Activated naive CD8-positive, alpha-beta T cell treated with anti-CD3 and anti-CD28 coated beads for 36 hours (primary cell): ENCODE measurements around the gene ST3GAL3. TPM values are rescaled to one million over a fixed set of nuclear protein-coding genes. Genes with fewer than 3 reads are reported as not detected.

Experiments
- DNase-seq: peaks from one replicate; pipeline ENCODE4 v3.0.0; 2021
- H3K27ac Mint-ChIP-seq: one replicate; pipeline ENCODE4 v1.8.0; 2022; ENCODE audit warnings: mild to moderate bottlenecking, moderate library complexity, mixed read lengths
- H3K27me3 Mint-ChIP-seq: one replicate; pipeline ENCODE4 v1.8.0; 2022; ENCODE audit warnings: mild to moderate bottlenecking, mixed read lengths
- H3K36me3 Mint-ChIP-seq: one replicate; pipeline ENCODE4 v1.8.0; 2021; ENCODE audit warnings: mild to moderate bottlenecking, mixed read lengths
- H3K4me1 Mint-ChIP-seq: one replicate; pipeline ENCODE4 v1.8.0; 2021; ENCODE audit warnings: mixed read lengths
- H3K4me3 Mint-ChIP-seq: one replicate; pipeline ENCODE4 v1.8.0; 2022; ENCODE audit warnings: mild to moderate bottlenecking, moderate library complexity, mixed read lengths
- H3K9me3 Mint-ChIP-seq: one replicate; pipeline ENCODE4 v1.8.0; 2022; ENCODE audit warnings: mixed read lengths
- total RNA-seq, 2 experiments: library from RNA; stranded (reverse); gene quantifications; one replicate each; pipeline ENCODE4 v1.2.3, GENCODE V29; 2021

Gene ST3GAL3
- total RNA-seq, 2 experiments from 2014 or later, result 9.7 to 11.1 TPM

DNA sequence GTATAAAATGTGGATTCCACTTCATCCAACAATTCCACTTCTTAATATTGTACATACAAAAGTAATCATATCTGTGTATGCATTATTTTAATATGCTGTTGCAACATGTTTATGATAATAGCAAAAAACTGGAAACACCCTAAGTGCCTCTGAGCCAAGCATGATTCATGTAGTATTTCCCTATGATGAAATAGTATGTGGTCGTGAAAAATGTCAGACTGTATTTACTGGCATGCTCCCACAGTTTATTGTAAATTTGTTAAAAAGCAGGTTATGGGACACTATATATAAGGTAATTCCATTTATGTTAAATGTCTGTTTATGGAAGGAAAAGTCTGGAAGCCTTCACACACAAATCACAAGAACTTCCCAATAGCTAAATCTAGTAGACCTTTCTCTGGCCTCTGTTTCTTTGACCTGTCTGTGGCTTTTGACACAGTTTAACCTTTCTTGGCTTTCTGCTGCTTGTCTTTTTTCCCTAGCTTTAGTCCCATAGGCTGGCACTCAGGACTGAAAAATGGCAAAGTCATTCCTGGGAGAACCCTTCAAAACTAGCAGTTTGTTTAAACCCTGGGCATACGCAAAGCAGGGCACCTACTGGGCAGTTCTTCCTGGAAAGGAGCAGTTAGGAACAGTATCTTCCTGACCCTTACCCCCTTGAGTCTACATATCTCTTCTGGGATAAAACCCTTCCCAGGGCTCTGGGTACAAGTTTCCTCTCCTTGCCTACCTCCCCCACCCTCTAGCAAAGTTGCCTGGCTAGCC lies 160.8 kb downstream of the ST3GAL3 start:
- Mint-ChIP-seq H3K4me3 (no peak overlapping the region), H3K27me3 (no peaks in the 10 kb centered on the region), H3K27ac (peak overlapping the region; percentile 47), H3K36me3 (no peaks in the 10 kb centered on the region), H3K4me1 (peaks cover 16% of the 10 kb centered on the region), H3K9me3 (no peaks in the 10 kb centered on the region)
- DNase-seq, result no peak

DNA sequence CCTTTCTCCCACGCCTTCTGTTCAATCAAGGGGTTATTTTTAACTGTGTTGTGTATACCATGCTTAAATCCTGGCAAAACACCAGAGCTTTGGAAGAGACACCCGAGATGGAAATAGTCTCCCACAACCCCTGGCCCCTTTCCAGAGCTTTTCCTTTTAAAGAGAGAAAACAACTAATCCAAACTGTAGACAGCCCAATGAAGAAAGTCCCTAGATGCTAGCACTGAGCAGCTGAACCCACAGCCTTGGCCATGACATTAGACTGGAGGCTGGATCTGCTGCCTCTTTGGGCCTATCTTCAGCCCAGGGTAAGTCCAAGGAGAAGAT lies 161.4 kb downstream of the ST3GAL3 start:
- no peak for DNase-seq
- Mint-ChIP-seq H3K27ac (no peak overlapping the region), H3K4me3 (no peak overlapping the region), H3K27me3 (no peaks in the 10 kb centered on the region), H3K36me3 (no peaks in the 10 kb centered on the region), H3K4me1 (peaks cover 16% of the 10 kb centered on the region), H3K9me3 (no peaks in the 10 kb centered on the region)

DNA sequence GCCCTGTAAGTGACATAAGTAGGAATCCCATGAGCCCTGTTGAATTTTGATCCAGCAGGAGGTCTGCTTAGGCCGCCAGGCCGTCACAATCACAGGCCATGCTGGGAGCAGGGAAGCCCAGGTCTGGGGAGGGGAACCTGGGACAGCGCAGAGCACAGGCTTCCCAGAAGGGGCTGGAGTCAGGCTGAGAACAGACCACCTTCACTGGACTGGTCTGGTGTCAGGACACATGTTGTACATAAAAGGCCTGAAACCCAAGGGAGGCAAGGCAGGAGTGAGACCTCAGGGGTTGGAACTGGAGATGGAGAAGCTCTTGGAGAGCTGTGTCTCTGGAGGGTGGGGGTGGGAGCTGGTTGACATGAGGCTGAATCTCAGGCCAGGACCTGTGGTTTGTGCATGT lies 163.0 kb downstream of the ST3GAL3 start:
- Mint-ChIP-seq H3K4me3 (no peak overlapping the region), H3K27me3 (no peaks in the 10 kb centered on the region), H3K9me3 (no peaks in the 10 kb centered on the region)

DNA sequence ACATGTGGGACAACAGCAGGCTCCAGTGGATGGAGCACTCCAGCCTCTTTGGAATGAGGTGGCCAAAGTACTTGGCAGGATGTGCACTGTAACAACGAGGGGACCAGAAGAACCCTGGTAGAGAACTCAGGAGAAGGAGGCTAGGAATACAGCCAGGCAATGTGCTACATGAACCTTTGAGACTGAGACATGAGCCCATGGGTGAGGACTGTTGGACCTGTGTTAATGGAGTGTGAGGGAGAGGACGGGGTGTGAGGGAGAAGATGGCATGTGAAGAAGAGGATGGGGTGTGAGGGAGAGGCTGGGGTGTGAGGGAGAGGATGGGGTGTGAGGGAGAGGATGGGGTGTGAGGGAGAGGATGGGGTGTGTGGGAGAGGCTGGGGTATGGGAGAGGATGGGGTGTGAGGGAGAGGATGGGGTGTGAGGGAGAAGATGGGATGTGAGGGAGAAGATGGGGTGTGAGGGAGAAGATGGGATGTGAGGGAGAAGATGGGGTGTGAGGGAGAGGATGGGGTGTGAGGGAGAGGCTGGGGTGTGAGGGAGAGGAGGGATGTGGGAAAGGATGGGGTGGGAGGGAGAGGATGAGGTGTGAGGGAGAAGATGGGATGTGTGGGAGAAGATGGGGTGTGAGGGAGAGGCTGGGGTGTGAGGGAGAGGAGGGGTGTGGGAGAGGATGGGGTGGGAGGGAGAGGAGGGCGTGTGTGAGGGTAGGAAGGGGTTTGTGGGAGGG lies 164.0 kb downstream of the ST3GAL3 start:
- Mint-ChIP-seq H3K4me1 (peaks cover 2% of the 10 kb centered on the region), H3K36me3 (no peaks in the 10 kb centered on the region), H3K27me3 (no peaks in the 10 kb centered on the region), H3K9me3 (no peaks in the 10 kb centered on the region), H3K4me3 (no peak overlapping the region), H3K27ac (no peak overlapping the region)
- DNase-seq, result no peak

More for the DNA sequence above, 163.0 kb downstream of the ST3GAL3 start:
- H3K4me1 Mint-ChIP-seq, result peaks cover 9% of the 10 kb centered on the region
- no peaks in the 10 kb centered on the region for H3K36me3 Mint-ChIP-seq
- H3K27ac Mint-ChIP-seq, result no peak overlapping the region
- DNase-seq, result no peak

DNA sequence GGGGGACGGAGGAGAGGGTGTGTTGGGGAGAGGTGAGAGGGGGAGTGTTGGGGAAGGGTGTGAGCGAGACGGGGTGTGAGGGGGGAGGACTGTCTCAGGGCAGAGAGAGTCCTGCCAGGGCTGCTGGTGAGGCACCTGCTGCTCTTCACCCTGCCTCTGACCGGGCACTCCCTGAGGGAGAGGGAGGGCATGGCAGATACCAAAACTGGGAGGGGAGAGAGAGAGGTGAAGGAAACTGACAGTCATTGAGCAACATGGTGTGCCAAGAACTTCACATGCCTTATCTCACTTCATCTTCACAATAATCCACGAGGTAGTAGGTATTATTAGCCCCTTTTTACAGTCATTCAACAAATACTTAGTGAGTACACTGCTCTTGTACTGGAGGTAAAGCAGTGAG lies 164.9 kb downstream of the ST3GAL3 start:
- Mint-ChIP-seq H3K36me3 (no peaks in the 10 kb centered on the region), H3K4me3 (no peak overlapping the region), H3K27me3 (no peaks in the 10 kb centered on the region), H3K27ac (no peak overlapping the region), H3K9me3 (no peaks in the 10 kb centered on the region), H3K4me1 (peaks cover 2% of the 10 kb centered on the region)
- DNase-seq, result no peak

DNA sequence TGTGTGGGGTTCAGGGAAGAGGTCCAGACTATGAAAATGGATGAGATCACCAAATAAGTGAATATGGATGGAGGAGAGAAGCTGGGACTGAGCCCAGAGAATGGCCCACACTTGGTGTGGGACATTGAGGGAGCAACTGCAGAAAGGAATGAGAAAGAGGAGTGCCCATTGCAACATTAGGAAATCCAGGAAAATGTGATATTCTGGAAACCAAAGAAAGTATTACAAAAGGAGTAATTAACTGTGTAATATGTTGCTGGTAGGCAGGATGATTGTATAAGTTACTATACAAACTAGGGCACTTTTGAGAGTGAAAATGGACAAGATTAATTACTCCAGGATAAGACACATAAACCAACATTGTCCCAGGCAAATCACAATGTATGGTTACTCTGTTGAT lies 166.5 kb downstream of the ST3GAL3 start:
- no peak for DNase-seq
- H3K27ac Mint-ChIP-seq, result no peak overlapping the region
- H3K9me3 Mint-ChIP-seq, result no peaks in the 10 kb centered on the region
- H3K4me1 Mint-ChIP-seq, result no peaks in the 10 kb centered on the region
- H3K4me3 Mint-ChIP-seq, result no peak overlapping the region
- no peaks in the 10 kb centered on the region for H3K27me3 Mint-ChIP-seq
- H3K36me3 Mint-ChIP-seq, result no peaks in the 10 kb centered on the region

DNA sequence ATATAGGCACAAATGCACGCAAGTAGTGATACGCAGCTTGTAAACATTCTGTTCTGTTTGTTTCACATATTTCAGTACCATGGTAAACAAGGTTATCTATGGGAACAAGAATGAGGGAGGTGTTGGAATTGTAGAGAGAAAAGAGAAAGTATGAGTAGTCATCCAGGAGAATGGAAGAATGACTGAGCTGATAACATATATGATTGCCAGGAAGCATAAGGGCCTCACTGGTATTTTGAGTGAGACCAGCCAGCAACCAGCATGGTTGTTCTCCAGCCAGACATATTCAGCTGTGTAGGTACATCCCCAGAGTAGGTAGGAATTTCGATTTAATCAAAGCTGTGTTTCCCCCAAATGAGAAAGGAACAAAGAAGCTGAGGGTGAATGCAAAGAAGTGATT lies 167.4 kb downstream of the ST3GAL3 start:
- H3K36me3 Mint-ChIP-seq, result no peaks in the 10 kb centered on the region
- DNase-seq, result no peak
- no peaks in the 10 kb centered on the region for H3K27me3 Mint-ChIP-seq
- H3K4me3 Mint-ChIP-seq, result no peak overlapping the region
- H3K9me3 Mint-ChIP-seq, result no peaks in the 10 kb centered on the region
- no peaks in the 10 kb centered on the region for H3K4me1 Mint-ChIP-seq
- no peak overlapping the region for H3K27ac Mint-ChIP-seq

DNA sequence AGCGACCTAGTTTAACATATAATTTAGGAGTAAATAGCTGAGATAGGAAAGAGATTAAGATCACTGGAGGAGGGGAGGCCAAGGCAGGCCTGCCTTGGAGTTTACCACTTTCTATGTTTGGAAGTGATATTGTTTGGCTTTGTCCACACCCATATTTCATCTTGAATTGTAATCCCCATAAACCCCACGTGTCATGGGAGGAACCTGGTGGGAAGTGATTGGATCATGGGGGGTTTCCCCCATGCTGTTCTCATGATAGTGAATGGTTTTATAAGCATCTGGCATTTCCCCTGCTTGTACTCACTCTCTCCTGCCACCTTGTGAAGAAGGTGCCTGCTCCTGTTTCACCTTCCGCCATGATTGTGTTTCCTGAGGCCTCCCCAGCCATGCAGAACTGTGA lies 168.0 kb downstream of the ST3GAL3 start:
- H3K27ac Mint-ChIP-seq, result no peak overlapping the region
- no peaks in the 10 kb centered on the region for H3K27me3 Mint-ChIP-seq
- H3K36me3 Mint-ChIP-seq, result no peaks in the 10 kb centered on the region
- no peaks in the 10 kb centered on the region for H3K4me1 Mint-ChIP-seq
- H3K4me3 Mint-ChIP-seq, result no peak overlapping the region
- DNase-seq, result no peak
- no peaks in the 10 kb centered on the region for H3K9me3 Mint-ChIP-seq

DNA sequence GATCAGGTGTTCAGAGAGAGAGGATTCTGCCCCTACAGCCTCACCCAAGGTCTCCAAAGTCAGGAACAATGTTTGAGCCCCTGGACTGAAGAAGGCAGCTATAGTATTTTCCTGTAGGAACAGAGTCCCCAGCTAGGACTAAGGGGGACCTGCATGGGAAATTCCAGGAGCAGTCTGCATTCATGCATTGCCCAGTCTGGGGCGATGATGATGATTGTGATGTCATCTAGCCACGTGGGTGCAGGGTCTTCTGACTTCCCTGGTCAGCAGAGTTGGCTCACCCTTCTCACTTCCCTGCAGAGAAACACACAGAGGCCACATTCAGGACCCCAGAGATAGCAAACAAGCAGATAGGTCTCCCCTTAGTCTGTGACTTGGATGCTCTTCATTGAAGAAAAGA lies 169.8 kb downstream of the ST3GAL3 start:
- no peaks in the 10 kb centered on the region for H3K9me3 Mint-ChIP-seq
- H3K27me3 Mint-ChIP-seq, result no peaks in the 10 kb centered on the region
- no peak for DNase-seq
- no peak overlapping the region for H3K27ac Mint-ChIP-seq
- no peak overlapping the region for H3K4me3 Mint-ChIP-seq
- H3K4me1 Mint-ChIP-seq, result no peaks in the 10 kb centered on the region
- no peaks in the 10 kb centered on the region for H3K36me3 Mint-ChIP-seq

DNA sequence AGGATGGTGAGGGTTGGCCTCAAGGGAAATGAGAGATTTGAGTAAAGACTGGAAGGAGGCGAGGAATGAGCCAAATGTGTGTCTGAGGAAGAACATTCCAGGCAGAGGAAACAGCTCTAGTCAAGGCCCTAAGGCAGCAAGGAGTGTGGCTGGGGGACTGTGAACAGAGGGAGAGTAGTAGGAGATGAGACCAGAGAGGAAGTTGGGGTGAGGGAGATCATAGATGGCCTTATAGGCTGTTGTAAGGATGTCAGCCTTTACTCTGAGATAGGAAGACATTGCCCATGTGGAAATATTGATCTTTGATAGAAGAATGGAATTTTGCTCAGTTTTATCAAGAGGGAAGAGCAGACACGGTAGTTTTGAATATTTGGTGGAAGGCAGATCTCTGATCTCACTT lies 171.1 kb downstream of the ST3GAL3 start:
- no peak for DNase-seq
- H3K4me1 Mint-ChIP-seq, result no peaks in the 10 kb centered on the region
- no peaks in the 10 kb centered on the region for H3K36me3 Mint-ChIP-seq
- H3K9me3 Mint-ChIP-seq, result no peaks in the 10 kb centered on the region
- no peak overlapping the region for H3K4me3 Mint-ChIP-seq
- no peaks in the 10 kb centered on the region for H3K27me3 Mint-ChIP-seq
- no peak overlapping the region for H3K27ac Mint-ChIP-seq

DNA sequence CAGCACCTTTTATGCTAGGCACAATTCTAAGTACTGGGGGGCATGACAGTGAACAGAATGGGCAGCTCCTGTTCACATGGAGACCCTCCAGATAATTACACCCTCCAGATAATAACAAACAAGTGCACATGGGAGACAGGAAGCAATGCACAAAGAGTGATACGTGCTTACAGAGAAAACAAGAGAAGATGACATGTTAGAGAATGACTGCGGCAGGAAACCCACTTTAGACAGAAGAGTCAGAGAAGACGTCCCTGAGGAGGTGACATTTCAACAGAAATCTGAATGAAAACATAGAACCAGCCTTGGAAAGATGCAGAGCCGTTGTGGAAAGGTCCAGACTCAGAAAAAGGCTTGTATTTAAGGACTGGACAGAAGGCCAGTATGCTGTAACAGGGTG lies 171.5 kb downstream of the ST3GAL3 start:
- H3K9me3 Mint-ChIP-seq, result no peaks in the 10 kb centered on the region

DNA sequence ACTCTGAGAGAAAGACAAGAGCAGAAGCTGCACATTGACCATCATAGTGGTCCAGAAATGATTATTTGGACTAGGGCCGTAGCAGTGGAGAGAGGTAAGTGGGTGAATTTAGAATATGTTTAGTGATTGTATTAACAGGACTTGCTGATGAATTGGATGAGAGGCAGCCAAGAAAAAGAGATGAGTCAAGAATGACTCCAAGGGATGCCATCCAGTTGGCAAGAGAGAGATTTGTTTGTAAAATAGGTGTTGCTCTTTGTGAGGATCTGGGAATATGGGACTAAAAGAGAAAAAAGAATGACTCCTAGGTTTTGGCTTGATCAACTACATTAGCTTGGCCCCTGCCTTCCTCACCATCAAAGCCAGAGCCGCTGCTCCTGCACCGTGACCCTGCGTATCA lies 172.1 kb downstream of the ST3GAL3 start:
- H3K9me3 Mint-ChIP-seq, result no peaks in the 10 kb centered on the region
- H3K4me3 Mint-ChIP-seq, result no peak overlapping the region
- no peak for DNase-seq
- no peak overlapping the region for H3K27ac Mint-ChIP-seq
- H3K36me3 Mint-ChIP-seq, result no peaks in the 10 kb centered on the region
- H3K27me3 Mint-ChIP-seq, result no peaks in the 10 kb centered on the region
- no peaks in the 10 kb centered on the region for H3K4me1 Mint-ChIP-seq

More for the DNA sequence above, 171.5 kb downstream of the ST3GAL3 start:
- no peak for DNase-seq
- Mint-ChIP-seq H3K36me3 (no peaks in the 10 kb centered on the region), H3K27ac (no peak overlapping the region), H3K4me1 (no peaks in the 10 kb centered on the region), H3K4me3 (no peak overlapping the region), H3K27me3 (no peaks in the 10 kb centered on the region)

DNA sequence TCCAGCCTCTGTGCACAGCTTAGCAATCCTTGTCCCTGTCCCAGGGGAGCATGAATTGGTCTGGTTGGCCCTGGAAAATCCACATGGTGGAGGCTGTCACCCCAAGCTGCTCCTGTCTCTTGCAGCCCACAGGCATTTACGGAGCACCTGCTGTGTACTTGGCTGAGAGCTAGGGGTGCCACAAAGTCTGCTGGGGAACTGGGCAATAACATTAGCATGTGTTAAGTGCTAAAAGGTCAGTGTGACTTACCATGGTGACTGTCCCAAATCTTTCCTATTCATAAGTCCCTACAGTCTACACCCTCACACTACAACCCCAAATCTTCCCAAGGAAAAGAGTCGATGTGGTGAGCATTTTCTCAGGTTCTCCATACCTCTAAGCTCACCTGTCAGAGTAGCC lies 172.7 kb downstream of the ST3GAL3 start:
- no peaks in the 10 kb centered on the region for H3K36me3 Mint-ChIP-seq
- H3K9me3 Mint-ChIP-seq, result no peaks in the 10 kb centered on the region
- H3K4me3 Mint-ChIP-seq, result no peak overlapping the region
- H3K4me1 Mint-ChIP-seq, result no peaks in the 10 kb centered on the region
- H3K27me3 Mint-ChIP-seq, result no peaks in the 10 kb centered on the region
- no peak for DNase-seq
- H3K27ac Mint-ChIP-seq, result no peak overlapping the region

DNA sequence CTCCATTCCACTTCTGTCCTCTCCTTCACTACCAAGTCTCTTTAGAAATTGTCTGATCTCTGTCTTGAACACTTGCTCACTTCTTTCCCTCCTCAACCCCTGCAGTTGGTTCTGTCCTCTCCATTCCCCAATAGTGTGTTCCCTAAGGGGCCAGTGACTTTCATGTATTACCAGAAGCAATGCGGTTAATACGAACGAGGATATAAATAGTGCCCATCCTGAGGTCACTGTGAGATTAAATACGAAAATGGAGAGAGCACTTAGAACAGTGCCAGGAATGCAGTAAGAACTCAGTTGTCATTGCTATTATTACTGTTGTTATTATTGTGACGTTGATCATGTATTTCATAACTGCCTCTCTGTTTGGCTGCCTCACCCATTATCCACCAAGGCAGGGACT lies 173.3 kb downstream of the ST3GAL3 start:
- Mint-ChIP-seq H3K27me3 (no peaks in the 10 kb centered on the region), H3K36me3 (no peaks in the 10 kb centered on the region), H3K27ac (no peak overlapping the region), H3K4me1 (no peaks in the 10 kb centered on the region), H3K4me3 (no peak overlapping the region), H3K9me3 (no peaks in the 10 kb centered on the region)
- DNase-seq, result no peak

DNA sequence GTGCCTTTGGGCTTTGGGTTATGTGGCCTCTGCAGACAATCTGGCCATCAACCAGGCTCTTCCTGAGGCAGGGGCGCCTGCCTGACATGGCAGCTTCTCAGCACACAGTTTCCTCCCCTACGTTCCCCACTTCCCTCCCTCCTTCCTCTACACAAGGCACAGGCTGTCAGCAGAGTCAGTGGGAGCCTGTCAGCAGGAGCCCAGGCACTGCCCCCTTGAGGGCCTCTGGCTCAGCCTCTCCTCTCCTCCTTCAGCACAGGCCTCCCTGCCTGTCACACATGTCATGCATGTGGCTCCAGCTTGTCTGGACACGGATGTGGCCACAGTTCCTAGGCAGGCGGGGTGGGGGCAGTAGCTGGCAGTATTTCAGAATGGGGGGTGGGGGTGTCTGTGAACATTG lies 174.1 kb downstream of the ST3GAL3 start:
- no peak overlapping the region for H3K4me3 Mint-ChIP-seq
- H3K27ac Mint-ChIP-seq, result no peak overlapping the region

DNA sequence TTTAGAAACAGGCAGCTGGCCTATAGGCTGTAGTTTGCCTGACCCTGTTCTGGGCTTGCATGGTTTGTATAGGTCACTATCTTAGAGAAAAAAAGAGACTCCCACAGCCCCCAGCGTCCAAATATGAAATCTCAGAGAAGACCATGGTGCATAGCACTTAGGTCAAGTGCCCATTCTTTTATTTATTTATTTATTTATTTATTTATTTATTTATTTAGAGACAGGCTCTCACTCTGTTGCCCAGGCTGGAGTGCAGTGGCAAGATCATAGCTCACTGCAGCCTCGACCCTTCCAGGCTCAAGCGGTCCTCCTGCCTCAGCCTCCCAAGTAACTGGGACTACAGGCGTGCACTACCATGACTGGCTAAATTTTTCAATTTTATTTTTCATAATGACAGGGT lies 175.4 kb downstream of the ST3GAL3 start:
- no peak for DNase-seq
- H3K27ac Mint-ChIP-seq, result no peak overlapping the region
- no peak overlapping the region for H3K4me3 Mint-ChIP-seq
- no peaks in the 10 kb centered on the region for H3K4me1 Mint-ChIP-seq
- no peaks in the 10 kb centered on the region for H3K27me3 Mint-ChIP-seq
- H3K36me3 Mint-ChIP-seq, result no peaks in the 10 kb centered on the region
- H3K9me3 Mint-ChIP-seq, result no peaks in the 10 kb centered on the region

More for the DNA sequence above, 174.1 kb downstream of the ST3GAL3 start:
- no peak for DNase-seq
- Mint-ChIP-seq H3K9me3 (no peaks in the 10 kb centered on the region), H3K36me3 (no peaks in the 10 kb centered on the region), H3K27me3 (no peaks in the 10 kb centered on the region), H3K4me1 (no peaks in the 10 kb centered on the region)
